ENCODE results near the gene FCAR. TPM values are rescaled to one million over a fixed set of nuclear protein-coding genes. Genes with fewer than 3 reads are reported as not detected.
"Not testable (repeated sequence)": the region's sequence is repeated elsewhere in the genome, so short reads cannot be mapped to it uniquely, and the experiment has no call there.

Gene FCAR
- total and polyA plus RNA-seq, 10 donors: 0.59 to 86.3 (median 18.6) TPM

- peak overlapping the region in 2 of 8 donors; percentile 64 to 71 for H3K27ac ChIP-seq
- H3K27me3 ChIP-seq (replicated peaks in 1 of 7): peaks cover 0 to 22% (median 0%) of the 10 kb centered on the region in 7 donors
- H3K4me3 ChIP-seq: no peak overlapping the region
- intact Hi-C loops (cut with DNase I; ENCODE audit: low total_unique reads): no loop called here
- H3K4me1 ChIP-seq: peaks cover 0 to 19% (median 0%) of the 10 kb centered on the region in 6 donors
- 77 to 90% (median 80%) methylated on average over 3 of the region's 3 CpGs for WGBS, 5 donors
- DNase-seq: no peak
- H3K9me3 ChIP-seq: no peaks in the 10 kb centered on the region
- no peaks in the 10 kb centered on the region for H3K36me3 ChIP-seq
- TF ChIP-seq POLR2AphosphoS5 (IDR thresholded peaks at IDR 0.05) (no peak), CTCF (IDR thresholded peaks at IDR 0.05 in 8 of 11, conservative IDR thresholded peaks at IDR 0.05 in 3 of 11) (no peak), POLR2A (IDR thresholded peaks at IDR 0.05) (no peak)
These were observed 28.0 kb downstream of the FCAR start for GRCh38 chr19:54902061-54902460.

- no peaks in the 10 kb centered on the region for H3K36me3 ChIP-seq
- H3K9me3 ChIP-seq: no peaks in the 10 kb centered on the region
- peaks cover 0 to 24% (median 0%) of the 10 kb centered on the region in 7 donors for H3K27me3 ChIP-seq (replicated peaks in 1 of 7)
- intact Hi-C loops (cut with DNase I; ENCODE audit: low total_unique reads): no loop called here
- no peak overlapping the region for H3K27ac ChIP-seq
- WGBS, 5 donors: 91 to 96% (median 94%) methylated on average over 6 of the region's 6 CpGs
- H3K4me3 ChIP-seq: no peak overlapping the region
- DNase-seq: no peak
- H3K4me1 ChIP-seq: peaks cover 0 to 19% (median 0%) of the 10 kb centered on the region in 6 donors
- no peak for TF ChIP-seq POLR2A (IDR thresholded peaks at IDR 0.05)
- no peak for TF ChIP-seq POLR2AphosphoS5 (IDR thresholded peaks at IDR 0.05)
- TF ChIP-seq CTCF (IDR thresholded peaks at IDR 0.05 in 8 of 11, conservative IDR thresholded peaks at IDR 0.05 in 3 of 11): no peak
These were observed 29.3 kb downstream of the FCAR start for GRCh38 chr19:54903303-54903702.

GRCh38 chr19:54904261-54904660, 30.2 kb downstream of the FCAR start:
- H3K36me3 ChIP-seq; intact Hi-C loops (cut with DNase I; ENCODE audit: low total_unique reads); H3K4me3 ChIP-seq; H3K9me3 ChIP-seq: not testable (repeated sequence)
- H3K27me3 ChIP-seq (replicated peaks in 1 of 7): peaks cover 0 to 24% (median 0%) of the 10 kb centered on the region in 7 donors
- peak; percentile 11 for DNase-seq
- H3K4me1 ChIP-seq: peaks cover 0 to 19% (median 0%) of the 10 kb centered on the region in 6 donors
- H3K27ac ChIP-seq: peak overlapping the region in 1 of 8 donors; percentile 14
- WGBS, 5 donors: 79 to 88% (median 80%) methylated on average over 4 of the region's 4 CpGs

GRCh38 chr19:54905421-54905802, 31.4 kb downstream of the FCAR start:
- Histone ChIP-seq H3K27ac (peak overlapping the region in 3 of 8 donors; percentile 66 to 83 (median 74)), H3K4me3 (no peak overlapping the region), H3K36me3 (no peaks in the 10 kb centered on the region), H3K4me1 (peaks cover 0 to 18% (median 0%) of the 10 kb centered on the region in 6 donors), H3K27me3 (replicated peaks in 1 of 7) (peaks cover 0 to 19% (median 0%) of the 10 kb centered on the region in 7 donors), H3K9me3 (no peaks in the 10 kb centered on the region)
- no peak for DNase-seq
- TF ChIP-seq POLR2A (IDR thresholded peaks at IDR 0.05): no peak
- TF ChIP-seq POLR2AphosphoS5 (IDR thresholded peaks at IDR 0.05): no peak
- no peak for TF ChIP-seq CTCF (IDR thresholded peaks at IDR 0.05 in 8 of 11, conservative IDR thresholded peaks at IDR 0.05 in 3 of 11)
- 20 to 26% (median 24%) methylated on average over 5 of the region's 5 CpGs for WGBS, 5 donors
- intact Hi-C loops (cut with DNase I; ENCODE audit: low total_unique reads): no loop called here
